Panc1 (cell line): ENCODE measurements around the gene CDK5RAP2. TPM values are rescaled to one million over a fixed set of nuclear protein-coding genes. Genes with fewer than 3 reads are reported as not detected.

Experiments used
- ATAC-seq: fragments of 200-7000 bp; cut with Tn5 transposase; 2 replicates; pipeline ENCODE4 v1.9.1; 2020; ENCODE audit warnings: mild to moderate bottlenecking, moderate library complexity
- BruUV-seq: library from RNA; stranded (reverse); fragments of 400-500 nt; replicated peaks from 2 replicates; lab custom pipeline; 2021; lab: Mats Ljungman, UMichigan
- CTCF ChIA-PET: fragments of 300-600 bp; sonication (Branson Sonifier 250); formaldehyde crosslinking; loops from one replicate; lab custom pipeline; 2022; ENCODE audit warnings: antibody characterized with exemption; lab: Charles Lee
- POLR2A ChIA-PET: fragments of 300-600 bp; sonication (Branson Sonifier 250); formaldehyde crosslinking; loops from one replicate; lab custom pipeline; 2022; ENCODE audit warnings: antibody characterized with exemption; lab: Charles Lee
- DNase-seq: peaks from one replicate; pipeline ENCODE4 v3.0.0-alpha.2; 2010; ENCODE audit warnings: low read depth, low spot score
- H3K27ac ChIP-seq: 2 replicates; pipeline ENCODE4 v1.5.1; 2011; ENCODE audit warnings: mild to moderate bottlenecking, low read length, inconsistent platforms
- H3K27me3 ChIP-seq: fragments of 200-500 bp; sonication (Bioruptor generic); 2 replicates; pipeline ENCODE4 v1.6.0; 2014; ENCODE audit warnings: low read length, inconsistent platforms; ENCODE audit not compliant: control insufficient read depth, insufficient read depth
- H3K36me3 ChIP-seq: fragments of 200-500 bp; sonication (Bioruptor generic); 2 replicates; pipeline ENCODE4 v1.5.1; 2014; ENCODE audit warnings: inconsistent platforms, mild to moderate bottlenecking, low read length, moderate library complexity; ENCODE audit not compliant: control insufficient read depth, insufficient read depth
- H3K4me1 ChIP-seq: 2 replicates; pipeline ENCODE4 v1.5.1; 2011; ENCODE audit warnings: inconsistent platforms, mild to moderate bottlenecking, low read length, moderate library complexity; ENCODE audit not compliant: control insufficient read depth, insufficient read depth
- H3K4me3 ChIP-seq, 2 experiments: 2 replicates each; pipeline ENCODE4 v1.5.1; 2011 to 2012; ENCODE audit warnings: low read depth in 2 of 2, low read length in 2 of 2, mild to moderate bottlenecking in 2 of 2, inconsistent platforms in 1 of 2, moderate library complexity in 1 of 2
- H3K9me3 ChIP-seq: fragments of 200-500 bp; sonication (Bioruptor generic); 2 replicates; pipeline ENCODE4 v1.5.1; 2014; ENCODE audit warnings: low read depth, mild to moderate bottlenecking, inconsistent platforms, low read length, moderate library complexity; ENCODE audit not compliant: control insufficient read depth, insufficient read depth
- POLR2AphosphoS5 ChIP-seq: IDR thresholded peaks from 2 replicates; pipeline ENCODE4 v1.6.1; 2012; ENCODE audit warnings: mild to moderate bottlenecking, low read depth, low read length, moderate library complexity
- SIN3A ChIP-seq: IDR thresholded peaks from 2 replicates; pipeline ENCODE4 v1.6.1; 2012; ENCODE audit warnings: low read depth, mild to moderate bottlenecking, low read length, moderate library complexity, borderline replicate concordance; ENCODE audit not compliant: insufficient read depth
- TCF7L2 ChIP-seq: IDR thresholded peaks from 2 replicates; pipeline ENCODE4 v1.6.1; 2011; ENCODE audit warnings: mild to moderate bottlenecking, low read depth, low read length, inconsistent platforms
- in situ Hi-C: cut with HindIII; loops from 2 replicates; pipeline ENCODE4 v1.10.0; 2016; ENCODE audit warnings: low sequenced_read_pairs, low pct_unique_long_range_greater_than_20kb
- intact Hi-C: fragments of 100-400 bp; cut with micrococcal nuclease; formaldehyde crosslinking; loops from one replicate; pipeline ENCODE4 v1.10.0; 2022; ENCODE audit not compliant: unreplicated experiment
- total RNA-seq: library from RNA; stranded (reverse); gene quantifications from one replicate; pipeline ENCODE4 v1.2.1, GENCODE V29; 2021; ENCODE audit not compliant: unreplicated experiment
- TF ChIP-seq, protein P1 (sequence below), 2 experiments: IDR thresholded peaks; 2 replicates each; pipeline ENCODE4 v1.6.1; 2011 to 2012; ENCODE audit warnings: low read depth in 2 of 2, control low read depth in 1 of 2, low read length in 1 of 2, mild to moderate bottlenecking in 1 of 2, moderate library complexity in 1 of 2; ENCODE audit not compliant: insufficient read depth in 1 of 2
- TF ChIP-seq, protein P2 (sequence below): fragments of 450-650 bp; IDR thresholded peaks from 2 replicates; pipeline ENCODE4 v1.5.1; 2017; ENCODE audit warnings: mild to moderate bottlenecking

CDK5RAP2 gene
- total RNA-seq, 1 experiment from 2014 or later: 47.7 TPM

- in situ Hi-C loops: no loop called here
- Histone ChIP-seq H3K27ac (no peak overlapping the region), H3K4me3 (no peak overlapping the region), H3K4me1 (no peaks in the 10 kb centered on the region), H3K9me3 (no peaks in the 10 kb centered on the region), H3K36me3 (no peaks in the 10 kb centered on the region), H3K27me3 (no peaks in the 10 kb centered on the region)
- DNase-seq: no peak
- no TSS peak for BruUV-seq
- CTCF ChIA-PET: interaction anchor here (0.6 kb wide), 1 partner anchor 13 kb away, joined by 7 read pairs; no protein-coding TSS in a partner anchor
- TF ChIP-seq SIN3A: no peak
- TF ChIP-seq, protein P1, sequence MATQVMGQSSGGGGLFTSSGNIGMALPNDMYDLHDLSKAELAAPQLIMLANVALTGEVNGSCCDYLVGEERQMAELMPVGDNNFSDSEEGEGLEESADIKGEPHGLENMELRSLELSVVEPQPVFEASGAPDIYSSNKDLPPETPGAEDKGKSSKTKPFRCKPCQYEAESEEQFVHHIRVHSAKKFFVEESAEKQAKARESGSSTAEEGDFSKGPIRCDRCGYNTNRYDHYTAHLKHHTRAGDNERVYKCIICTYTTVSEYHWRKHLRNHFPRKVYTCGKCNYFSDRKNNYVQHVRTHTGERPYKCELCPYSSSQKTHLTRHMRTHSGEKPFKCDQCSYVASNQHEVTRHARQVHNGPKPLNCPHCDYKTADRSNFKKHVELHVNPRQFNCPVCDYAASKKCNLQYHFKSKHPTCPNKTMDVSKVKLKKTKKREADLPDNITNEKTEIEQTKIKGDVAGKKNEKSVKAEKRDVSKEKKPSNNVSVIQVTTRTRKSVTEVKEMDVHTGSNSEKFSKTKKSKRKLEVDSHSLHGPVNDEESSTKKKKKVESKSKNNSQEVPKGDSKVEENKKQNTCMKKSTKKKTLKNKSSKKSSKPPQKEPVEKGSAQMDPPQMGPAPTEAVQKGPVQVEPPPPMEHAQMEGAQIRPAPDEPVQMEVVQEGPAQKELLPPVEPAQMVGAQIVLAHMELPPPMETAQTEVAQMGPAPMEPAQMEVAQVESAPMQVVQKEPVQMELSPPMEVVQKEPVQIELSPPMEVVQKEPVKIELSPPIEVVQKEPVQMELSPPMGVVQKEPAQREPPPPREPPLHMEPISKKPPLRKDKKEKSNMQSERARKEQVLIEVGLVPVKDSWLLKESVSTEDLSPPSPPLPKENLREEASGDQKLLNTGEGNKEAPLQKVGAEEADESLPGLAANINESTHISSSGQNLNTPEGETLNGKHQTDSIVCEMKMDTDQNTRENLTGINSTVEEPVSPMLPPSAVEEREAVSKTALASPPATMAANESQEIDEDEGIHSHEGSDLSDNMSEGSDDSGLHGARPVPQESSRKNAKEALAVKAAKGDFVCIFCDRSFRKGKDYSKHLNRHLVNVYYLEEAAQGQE (IDR thresholded peaks at IDR 0.05; ENCODE audit: insufficient read depth in 1 of 2, low read depth in 2 of 2, low read length in 1 of 2): no peak
- TF ChIP-seq, protein P2, sequence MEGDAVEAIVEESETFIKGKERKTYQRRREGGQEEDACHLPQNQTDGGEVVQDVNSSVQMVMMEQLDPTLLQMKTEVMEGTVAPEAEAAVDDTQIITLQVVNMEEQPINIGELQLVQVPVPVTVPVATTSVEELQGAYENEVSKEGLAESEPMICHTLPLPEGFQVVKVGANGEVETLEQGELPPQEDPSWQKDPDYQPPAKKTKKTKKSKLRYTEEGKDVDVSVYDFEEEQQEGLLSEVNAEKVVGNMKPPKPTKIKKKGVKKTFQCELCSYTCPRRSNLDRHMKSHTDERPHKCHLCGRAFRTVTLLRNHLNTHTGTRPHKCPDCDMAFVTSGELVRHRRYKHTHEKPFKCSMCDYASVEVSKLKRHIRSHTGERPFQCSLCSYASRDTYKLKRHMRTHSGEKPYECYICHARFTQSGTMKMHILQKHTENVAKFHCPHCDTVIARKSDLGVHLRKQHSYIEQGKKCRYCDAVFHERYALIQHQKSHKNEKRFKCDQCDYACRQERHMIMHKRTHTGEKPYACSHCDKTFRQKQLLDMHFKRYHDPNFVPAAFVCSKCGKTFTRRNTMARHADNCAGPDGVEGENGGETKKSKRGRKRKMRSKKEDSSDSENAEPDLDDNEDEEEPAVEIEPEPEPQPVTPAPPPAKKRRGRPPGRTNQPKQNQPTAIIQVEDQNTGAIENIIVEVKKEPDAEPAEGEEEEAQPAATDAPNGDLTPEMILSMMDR: peak; percentile 37; the same call in 1 of the 2 replicates
- intact Hi-C loops: no loop called here
- ATAC-seq: no peak
- POLR2A ChIA-PET: no interaction called here
Observed at GRCh38 chr9:120612218-120612617, 32.3 kb upstream of the CDK5RAP2 start.

DNA sequence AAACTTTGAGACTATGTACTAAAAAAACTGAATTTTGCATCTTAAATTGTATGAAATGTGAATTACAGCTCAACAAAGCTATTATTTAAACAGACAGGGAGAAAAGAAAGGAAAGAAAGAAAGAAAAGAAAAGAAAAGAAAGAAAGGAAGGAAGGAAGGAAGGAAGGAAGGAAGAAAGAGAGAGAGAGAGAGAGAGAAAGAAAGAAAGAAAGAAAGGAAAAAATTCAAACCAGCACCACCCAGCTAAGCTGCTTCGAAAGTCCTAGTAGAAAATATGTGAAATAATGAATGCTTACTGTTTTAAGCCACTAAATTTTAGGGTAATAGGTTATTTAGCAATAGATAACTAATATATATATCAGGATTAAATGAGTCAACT, 31.7 kb upstream of the CDK5RAP2 start:
- CTCF ChIA-PET: interaction anchor here (0.6 to 0.9 kb wide), 2 partner anchors 14 to 141 kb away, joined by 4 read pairs; no protein-coding TSS in a partner anchor
- H3K27ac ChIP-seq: no peak overlapping the region
- no TSS peak for BruUV-seq
- DNase-seq: no peak
- intact Hi-C loops: no loop called here
- in situ Hi-C loops: no loop called here
- no peaks in the 10 kb centered on the region for H3K4me1 ChIP-seq
- TF ChIP-seq TCF7L2: no peak
- TF ChIP-seq SIN3A: no peak
- no peak for TF ChIP-seq POLR2AphosphoS5
- TF ChIP-seq, protein P1 (IDR thresholded peaks at IDR 0.05; ENCODE audit: insufficient read depth in 1 of 2, low read depth in 2 of 2, low read length in 1 of 2): no peak
- TF ChIP-seq, protein P2: no peak
- no peak for ATAC-seq
- no peaks in the 10 kb centered on the region for H3K27me3 ChIP-seq
- no peaks in the 10 kb centered on the region for H3K9me3 ChIP-seq
- H3K4me3 ChIP-seq: no peak overlapping the region
- H3K36me3 ChIP-seq: no peaks in the 10 kb centered on the region
- POLR2A ChIA-PET: interaction anchor here (0.6 kb wide), 1 partner anchor 43 kb away, joined by 5 read pairs; no protein-coding TSS in a partner anchor
